Measurements from ENCODE around the gene CDC16.

CDC16 gene

DNA sequence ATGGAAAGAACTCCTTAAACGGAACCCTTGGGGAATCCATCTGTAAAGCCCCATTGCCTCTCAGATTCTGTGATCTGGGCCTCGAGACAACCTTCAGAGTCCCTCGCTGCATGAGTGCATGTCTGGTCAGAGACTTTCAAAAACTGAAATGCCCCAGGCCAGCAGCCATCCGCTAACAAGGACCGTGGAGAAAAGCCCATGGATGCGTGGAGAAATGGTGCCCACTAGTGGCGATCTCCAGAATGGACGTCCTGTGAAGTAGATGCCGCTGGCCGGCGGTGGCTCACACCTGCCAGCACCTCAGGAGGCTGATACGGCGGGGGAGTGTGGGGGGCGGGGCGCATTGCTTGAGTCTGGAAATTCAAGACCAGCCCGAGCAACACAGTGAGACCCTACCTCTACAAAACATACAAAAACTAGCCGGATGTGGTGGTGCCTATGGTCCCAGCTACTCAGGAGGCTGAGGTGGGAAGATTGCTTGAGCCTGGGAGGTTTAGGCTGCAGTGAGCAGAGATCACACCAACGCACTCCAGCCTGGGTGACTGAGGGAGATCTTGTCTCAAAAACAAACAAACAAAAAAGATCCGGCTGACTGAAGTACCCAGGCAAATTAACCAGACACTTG lies 7.9 kb upstream of the CDC16 start:
- Histone ChIP-seq H3K27ac (ENCODE audit: insufficient read depth in 1 of 2, low read depth in 1 of 2, low read length in 2 of 2, poor library complexity in 1 of 2, severe bottlenecking in 2 of 2) (no peak overlapping the region), H3K9me3 (ENCODE audit: control extremely low read depth in 1 of 5, control insufficient read depth in 4 of 5, insufficient read depth in 2 of 5, low read depth in 1 of 5, low read length in 4 of 5) (no peaks in the 10 kb centered on the region), H3K4me1 (ENCODE audit: control extremely low read depth in 1 of 4, control insufficient read depth in 4 of 4, insufficient read depth in 4 of 4, low read length in 3 of 4) (peaks cover 8 to 50% (median 24%) of the 10 kb centered on the region in 4 experiments), H3K27me3 (replicated peaks in 2 of 5; ENCODE audit: control insufficient read depth in 4 of 5, insufficient read depth in 5 of 5, low read length in 4 of 5) (peaks cover 0 to 32% (median 3%) of the 10 kb centered on the region in 5 experiments), H3K36me3 (ENCODE audit: control insufficient read depth in 4 of 4, insufficient read depth in 4 of 4, low read length in 3 of 4) (no peaks in the 10 kb centered on the region), H3K4me3 (ENCODE audit: control insufficient read depth in 1 of 7, extremely low read depth in 1 of 7, insufficient read depth in 4 of 7, low read depth in 2 of 7, low read length in 6 of 7) (no peak overlapping the region)
- WGBS (ENCODE audit: insufficient coverage): 12% methylated on average over 12 of the region's 19 CpGs
- ChIA-PET POLR2A (no interaction called here), CTCF (interaction anchor here (0.6 to 1.3 kb wide), 10 partner anchors 10 to 276 kb away, joined by 3 to 4 read pairs (median 4); no protein-coding TSS in a partner anchor)
- DNase-seq: peak; percentile 77 to 83 (median 79)

DNA sequence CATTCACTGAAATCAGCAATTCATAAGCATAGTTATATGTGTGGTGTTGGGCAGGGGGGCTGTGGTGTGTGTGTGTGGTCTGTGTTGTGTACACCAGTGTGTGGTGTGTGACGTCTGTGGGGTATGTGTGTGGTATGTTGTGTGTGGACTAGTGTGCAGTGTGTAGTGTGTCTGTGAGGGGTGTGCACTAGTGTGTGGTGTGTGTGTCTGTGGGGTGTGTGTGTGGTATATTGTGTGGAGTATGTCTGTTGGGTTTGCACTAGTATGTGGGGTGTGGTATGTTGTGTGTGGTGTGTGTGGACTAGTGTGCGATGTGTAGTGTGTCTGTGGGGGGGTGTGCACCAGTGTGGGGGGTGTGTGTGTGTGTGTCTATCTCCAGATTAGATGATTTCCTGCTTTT lies 7.2 kb upstream of the CDC16 start:
- H3K9me3 ChIP-seq (ENCODE audit: control extremely low read depth in 1 of 5, control insufficient read depth in 4 of 5, insufficient read depth in 2 of 5, low read depth in 1 of 5, low read length in 4 of 5): no peaks in the 10 kb centered on the region

DNA sequence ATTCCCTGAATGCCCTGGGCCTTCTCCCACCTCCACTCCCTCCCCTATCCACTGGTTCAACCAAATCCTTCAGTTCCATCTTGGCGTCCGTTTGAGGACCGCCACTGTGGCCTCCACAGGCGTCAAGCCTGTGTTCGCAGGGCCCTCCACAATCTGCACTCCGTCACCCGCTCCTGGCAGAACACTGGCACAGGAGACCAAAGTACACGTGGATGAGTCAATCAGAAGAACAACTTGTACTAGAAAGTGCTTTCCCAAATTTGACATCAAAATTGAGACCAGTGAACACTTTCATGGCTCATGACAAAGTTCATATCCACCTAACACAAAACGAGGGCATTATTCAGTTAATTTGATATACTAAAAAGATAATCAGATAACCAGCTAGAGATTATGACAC lies 6.5 kb upstream of the CDC16 start:
- Histone ChIP-seq H3K27me3 (replicated peaks in 2 of 5; ENCODE audit: control insufficient read depth in 4 of 5, insufficient read depth in 5 of 5, low read length in 4 of 5) (peaks cover 0 to 32% (median 3%) of the 10 kb centered on the region in 5 experiments), H3K4me1 (ENCODE audit: control extremely low read depth in 1 of 4, control insufficient read depth in 4 of 4, insufficient read depth in 4 of 4, low read length in 3 of 4) (peaks cover 0 to 36% (median 11%) of the 10 kb centered on the region in 4 experiments), H3K9me3 (ENCODE audit: control extremely low read depth in 1 of 5, control insufficient read depth in 4 of 5, insufficient read depth in 2 of 5, low read depth in 1 of 5, low read length in 4 of 5) (no peaks in the 10 kb centered on the region), H3K4me3 (ENCODE audit: control insufficient read depth in 1 of 7, extremely low read depth in 1 of 7, insufficient read depth in 4 of 7, low read depth in 2 of 7, low read length in 6 of 7) (no peak overlapping the region), H3K27ac (ENCODE audit: insufficient read depth in 1 of 2, low read depth in 1 of 2, low read length in 2 of 2, poor library complexity in 1 of 2, severe bottlenecking in 2 of 2) (no peak overlapping the region), H3K36me3 (ENCODE audit: control insufficient read depth in 4 of 4, insufficient read depth in 4 of 4, low read length in 3 of 4) (no peaks in the 10 kb centered on the region)
- ChIA-PET POLR2A (no interaction called here), CTCF (interaction anchor here (0.8 to 1.7 kb wide), 11 partner anchors 8 to 323 kb away, joined by 3 to 6 read pairs (median 3); no protein-coding TSS in a partner anchor)
- no peak for DNase-seq
- WGBS (ENCODE audit: insufficient coverage): 95% methylated on average over 8 of the region's 9 CpGs

More for the DNA sequence above, 7.2 kb upstream of the CDC16 start:
- ChIA-PET POLR2A (no interaction called here), CTCF (interaction anchor here (0.6 to 1.3 kb wide), 4 partner anchors 9 to 277 kb away, joined by 3 read pairs; no protein-coding TSS in a partner anchor)
- Histone ChIP-seq H3K4me3 (ENCODE audit: control insufficient read depth in 1 of 7, extremely low read depth in 1 of 7, insufficient read depth in 4 of 7, low read depth in 2 of 7, low read length in 6 of 7) (no peak overlapping the region), H3K27ac (ENCODE audit: insufficient read depth in 1 of 2, low read depth in 1 of 2, low read length in 2 of 2, poor library complexity in 1 of 2, severe bottlenecking in 2 of 2) (no peak overlapping the region), H3K27me3 (replicated peaks in 2 of 5; ENCODE audit: control insufficient read depth in 4 of 5, insufficient read depth in 5 of 5, low read length in 4 of 5) (peaks cover 0 to 32% (median 3%) of the 10 kb centered on the region in 5 experiments), H3K4me1 (ENCODE audit: control extremely low read depth in 1 of 4, control insufficient read depth in 4 of 4, insufficient read depth in 4 of 4, low read length in 3 of 4) (peaks cover 5 to 42% (median 17%) of the 10 kb centered on the region in 4 experiments), H3K36me3 (ENCODE audit: control insufficient read depth in 4 of 4, insufficient read depth in 4 of 4, low read length in 3 of 4) (no peaks in the 10 kb centered on the region)
- DNase-seq: no peak
- no CpG with 5 or more reads among the region's 2 CpGs for WGBS (ENCODE audit: insufficient coverage)

DNA sequence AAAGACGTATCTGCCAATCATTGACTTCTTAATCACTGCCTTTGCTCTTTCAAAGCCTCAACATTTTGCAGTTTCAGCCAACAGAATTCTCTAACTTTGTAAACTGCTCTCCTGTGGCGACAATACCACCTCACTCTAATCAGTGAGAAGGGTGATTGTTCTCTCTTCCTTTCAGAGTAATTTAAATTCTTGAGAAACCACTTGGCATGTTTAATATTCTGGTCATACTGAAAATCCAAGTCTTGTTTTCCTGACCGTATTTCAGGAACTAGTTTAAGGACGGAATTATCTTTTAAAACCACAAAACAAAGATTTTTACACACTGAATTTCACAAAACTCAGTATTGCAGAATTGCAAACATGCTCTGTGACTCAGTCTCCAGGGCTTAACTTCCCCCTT lies 5.2 kb upstream of the CDC16 start:
- WGBS (ENCODE audit: insufficient coverage): 59% methylated on average over 3 of the region's 4 CpGs
- no peak overlapping the region for H3K27ac ChIP-seq (ENCODE audit: insufficient read depth in 1 of 2, low read depth in 1 of 2, low read length in 2 of 2, poor library complexity in 1 of 2, severe bottlenecking in 2 of 2)
- H3K4me3 ChIP-seq (ENCODE audit: control insufficient read depth in 1 of 7, extremely low read depth in 1 of 7, insufficient read depth in 4 of 7, low read depth in 2 of 7, low read length in 6 of 7): no peak overlapping the region
- DNase-seq: no peak
- H3K36me3 ChIP-seq (ENCODE audit: control insufficient read depth in 4 of 4, insufficient read depth in 4 of 4, low read length in 3 of 4): no peaks in the 10 kb centered on the region
- ChIA-PET POLR2A (no interaction called here), CTCF (interaction anchor here (1.0 to 1.7 kb wide), 7 partner anchors 9 to 324 kb away, joined by 3 to 6 read pairs (median 3); no protein-coding TSS in a partner anchor)
- peaks cover 0 to 26% (median 7%) of the 10 kb centered on the region in 4 experiments for H3K4me1 ChIP-seq (ENCODE audit: control extremely low read depth in 1 of 4, control insufficient read depth in 4 of 4, insufficient read depth in 4 of 4, low read length in 3 of 4)
- no peaks in the 10 kb centered on the region for H3K9me3 ChIP-seq (ENCODE audit: control extremely low read depth in 1 of 5, control insufficient read depth in 4 of 5, insufficient read depth in 2 of 5, low read depth in 1 of 5, low read length in 4 of 5)
- peaks cover 0 to 32% (median 3%) of the 10 kb centered on the region in 5 experiments for H3K27me3 ChIP-seq (replicated peaks in 2 of 5; ENCODE audit: control insufficient read depth in 4 of 5, insufficient read depth in 5 of 5, low read length in 4 of 5)

DNA sequence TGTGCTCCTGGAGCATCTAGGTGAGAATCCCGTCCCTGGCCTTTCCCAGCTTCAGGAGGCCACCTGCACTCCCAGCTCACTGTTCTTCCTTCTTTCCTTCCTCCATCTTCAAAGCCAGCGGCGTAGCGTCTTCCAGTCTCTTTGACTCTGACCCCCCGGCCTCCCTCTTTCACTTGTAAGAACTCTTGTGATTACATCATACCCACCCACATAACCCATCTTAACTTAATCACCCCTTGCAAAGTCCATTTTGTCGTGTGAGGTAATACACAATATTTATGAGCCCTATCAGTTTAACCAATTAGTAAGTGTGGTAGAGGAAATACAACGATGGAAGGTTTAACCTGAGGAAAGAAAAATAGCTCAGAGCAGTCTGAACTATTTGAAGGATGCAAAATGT lies 4.6 kb upstream of the CDC16 start:
- Histone ChIP-seq H3K36me3 (ENCODE audit: control insufficient read depth in 4 of 4, insufficient read depth in 4 of 4, low read length in 3 of 4) (no peaks in the 10 kb centered on the region), H3K4me3 (ENCODE audit: control insufficient read depth in 1 of 7, extremely low read depth in 1 of 7, insufficient read depth in 4 of 7, low read depth in 2 of 7, low read length in 6 of 7) (no peak overlapping the region), H3K9me3 (ENCODE audit: control extremely low read depth in 1 of 5, control insufficient read depth in 4 of 5, insufficient read depth in 2 of 5, low read depth in 1 of 5, low read length in 4 of 5) (no peaks in the 10 kb centered on the region), H3K4me1 (ENCODE audit: control extremely low read depth in 1 of 4, control insufficient read depth in 4 of 4, insufficient read depth in 4 of 4, low read length in 3 of 4) (peaks cover 0 to 22% (median 8%) of the 10 kb centered on the region in 4 experiments), H3K27me3 (replicated peaks in 2 of 5; ENCODE audit: control insufficient read depth in 4 of 5, insufficient read depth in 5 of 5, low read length in 4 of 5) (peaks cover 0 to 32% (median 3%) of the 10 kb centered on the region in 5 experiments), H3K27ac (ENCODE audit: insufficient read depth in 1 of 2, low read depth in 1 of 2, low read length in 2 of 2, poor library complexity in 1 of 2, severe bottlenecking in 2 of 2) (no peak overlapping the region)
- DNase-seq: no peak
- POLR2A ChIA-PET: no interaction called here
- CTCF ChIA-PET: interaction anchor here (1.1 to 1.7 kb wide), 4 partner anchors 9 to 282 kb away, joined by 3 to 6 read pairs (median 4); no protein-coding TSS in a partner anchor
- 71% methylated on average over 5 of the region's 7 CpGs for WGBS (ENCODE audit: insufficient coverage)

DNA sequence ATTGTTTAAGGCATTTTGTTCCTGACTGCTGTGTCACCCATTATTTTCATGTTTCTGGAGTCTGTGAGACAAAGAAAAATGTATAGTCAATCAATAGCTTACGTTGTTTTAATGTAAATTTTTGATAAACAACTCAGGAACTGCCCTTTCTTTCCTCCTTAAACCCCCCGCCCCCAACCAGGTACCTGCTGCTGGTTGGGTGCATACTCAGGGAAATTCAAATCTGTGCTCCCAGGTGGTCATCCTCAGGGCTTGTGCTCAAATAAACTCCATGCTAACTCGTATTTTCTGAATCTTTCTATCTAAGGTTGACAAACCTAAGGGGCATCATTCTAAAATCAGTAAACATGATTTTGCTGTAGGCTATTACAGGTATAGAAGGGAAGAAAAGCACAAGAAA lies 4.1 kb upstream of the CDC16 start:
- no peak overlapping the region for H3K4me3 ChIP-seq (ENCODE audit: control insufficient read depth in 1 of 7, extremely low read depth in 1 of 7, insufficient read depth in 4 of 7, low read depth in 2 of 7, low read length in 6 of 7)
- peaks cover 0 to 32% (median 3%) of the 10 kb centered on the region in 5 experiments for H3K27me3 ChIP-seq (replicated peaks in 2 of 5; ENCODE audit: control insufficient read depth in 4 of 5, insufficient read depth in 5 of 5, low read length in 4 of 5)
- H3K27ac ChIP-seq (ENCODE audit: insufficient read depth in 1 of 2, low read depth in 1 of 2, low read length in 2 of 2, poor library complexity in 1 of 2, severe bottlenecking in 2 of 2): no peak overlapping the region
- DNase-seq: no peak
- peaks cover 2 to 23% (median 11%) of the 10 kb centered on the region in 4 experiments for H3K4me1 ChIP-seq (ENCODE audit: control extremely low read depth in 1 of 4, control insufficient read depth in 4 of 4, insufficient read depth in 4 of 4, low read length in 3 of 4)
- POLR2A ChIA-PET: no interaction called here
- CTCF ChIA-PET: interaction anchor here (1.1 to 1.5 kb wide), 2 partner anchors 165 to 282 kb away, joined by 3 to 5 read pairs; no protein-coding TSS in a partner anchor
- 100% methylated on average over 1 of the region's 3 CpGs for WGBS (ENCODE audit: insufficient coverage)
- no peaks in the 10 kb centered on the region for H3K36me3 ChIP-seq (ENCODE audit: control insufficient read depth in 4 of 4, insufficient read depth in 4 of 4, low read length in 3 of 4)
- H3K9me3 ChIP-seq (ENCODE audit: control extremely low read depth in 1 of 5, control insufficient read depth in 4 of 5, insufficient read depth in 2 of 5, low read depth in 1 of 5, low read length in 4 of 5): no peaks in the 10 kb centered on the region

DNA sequence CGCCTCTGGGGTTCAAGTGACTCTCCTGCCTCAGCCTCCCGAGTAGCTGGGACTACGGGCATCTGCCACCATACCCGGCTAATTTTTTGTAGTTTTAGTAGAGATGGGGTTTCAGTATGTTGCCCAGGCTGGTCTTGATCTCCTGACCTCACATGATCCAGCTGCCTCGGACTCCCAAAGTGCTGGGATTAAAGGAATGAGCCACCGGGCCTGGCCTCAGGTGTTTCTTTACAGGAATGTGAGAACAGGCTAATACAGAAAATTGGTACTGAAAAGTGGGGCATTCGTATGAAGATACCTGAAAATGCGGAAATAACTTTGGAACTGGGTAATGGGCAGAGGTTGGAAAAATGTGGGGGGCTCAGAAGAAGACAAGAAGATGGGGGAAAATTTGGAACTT lies 2.8 kb upstream of the CDC16 start:
- no peak overlapping the region for H3K4me3 ChIP-seq (ENCODE audit: control insufficient read depth in 1 of 7, extremely low read depth in 1 of 7, insufficient read depth in 4 of 7, low read depth in 2 of 7, low read length in 6 of 7)
- H3K27ac ChIP-seq (ENCODE audit: insufficient read depth in 1 of 2, low read depth in 1 of 2, low read length in 2 of 2, poor library complexity in 1 of 2, severe bottlenecking in 2 of 2): no peak overlapping the region
- H3K4me1 ChIP-seq (ENCODE audit: control extremely low read depth in 1 of 4, control insufficient read depth in 4 of 4, insufficient read depth in 4 of 4, low read length in 3 of 4): peaks cover 9 to 20% (median 14%) of the 10 kb centered on the region in 4 experiments
- POLR2A ChIA-PET: no interaction called here
- DNase-seq: no peak
- peaks cover 0 to 3% (median 0%) of the 10 kb centered on the region in 4 experiments for H3K36me3 ChIP-seq (ENCODE audit: control insufficient read depth in 4 of 4, insufficient read depth in 4 of 4, low read length in 3 of 4)
- CTCF ChIA-PET: no interaction called here
- peaks cover 0 to 32% (median 3%) of the 10 kb centered on the region in 5 experiments for H3K27me3 ChIP-seq (replicated peaks in 2 of 5; ENCODE audit: control insufficient read depth in 4 of 5, insufficient read depth in 5 of 5, low read length in 4 of 5)
- 98% methylated on average over 5 of the region's 8 CpGs for WGBS (ENCODE audit: insufficient coverage)
- H3K9me3 ChIP-seq (ENCODE audit: control extremely low read depth in 1 of 5, control insufficient read depth in 4 of 5, insufficient read depth in 2 of 5, low read depth in 1 of 5, low read length in 4 of 5): no peaks in the 10 kb centered on the region

Measured in common myeloid progenitor, CD34-positive (primary cell).